ENCODE measurements around the gene TMEM132A.

- TF ChIP-seq EZH2 (IDR thresholded peaks at IDR 0.05; ENCODE audit: low read depth) (no peak), CTCF (conservative IDR thresholded peaks at IDR 0.05) (no peak)
Measured at GRCh38 chr11:60924110-60924905, at the start of gene TMEM132A.

All from PC-9 (cell line).